ENCODE results near the gene PRKX.
A peak's percentile ranks its signal among the peaks of the same experiment; 100 is the strongest.
"Not testable (repeated sequence)": the region's sequence is repeated elsewhere in the genome, so short reads cannot be mapped to it uniquely, and the experiment has no call there.

The PRKX gene

DNA sequence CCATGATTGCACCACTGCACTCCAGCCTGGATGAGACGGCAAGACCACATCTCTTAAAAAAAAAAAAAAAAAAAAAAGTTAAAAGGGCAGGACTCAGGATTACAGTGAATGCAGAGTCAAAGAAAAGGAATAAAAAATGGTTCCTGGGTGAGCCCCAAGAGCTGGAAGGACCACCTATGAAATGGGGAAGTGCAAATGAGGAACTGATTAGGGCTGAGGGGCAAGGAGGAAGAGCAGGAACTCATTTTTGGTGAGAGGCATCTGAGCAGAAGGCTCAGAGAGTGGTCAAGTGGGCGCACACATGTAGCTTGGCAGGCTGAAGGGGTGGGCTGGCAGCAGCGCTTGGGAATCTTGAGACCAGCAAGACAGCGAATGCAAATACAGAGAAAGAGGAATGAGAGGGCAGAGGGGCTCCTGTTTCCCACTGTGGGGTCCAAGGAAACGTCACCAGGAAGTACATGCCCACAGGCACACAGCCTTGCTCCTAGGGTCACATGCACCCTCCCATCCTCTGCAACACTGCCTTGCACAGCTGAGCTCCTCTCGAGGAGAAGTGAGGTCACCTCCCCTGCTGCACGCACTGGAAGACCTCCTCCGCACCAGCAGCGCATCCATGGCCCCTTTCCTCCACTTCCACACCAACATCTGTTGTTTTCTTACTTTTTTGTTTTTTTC, 49.7 kb downstream of the PRKX start:
- DNase-seq, result peak in 8 of 56 donors; percentile 0 to 26 (median 4)

- DNase-seq, result no peak
Measured at GRCh38 chrX:3659761-3660160, 53.7 kb downstream of the PRKX start.

- no peak for DNase-seq
Measured at GRCh38 chrX:3655181-3655580, 58.3 kb downstream of the PRKX start.

- DNase-seq, result no peak
Measured at GRCh38 chrX:3653111-3653510, 60.3 kb downstream of the PRKX start.

DNA sequence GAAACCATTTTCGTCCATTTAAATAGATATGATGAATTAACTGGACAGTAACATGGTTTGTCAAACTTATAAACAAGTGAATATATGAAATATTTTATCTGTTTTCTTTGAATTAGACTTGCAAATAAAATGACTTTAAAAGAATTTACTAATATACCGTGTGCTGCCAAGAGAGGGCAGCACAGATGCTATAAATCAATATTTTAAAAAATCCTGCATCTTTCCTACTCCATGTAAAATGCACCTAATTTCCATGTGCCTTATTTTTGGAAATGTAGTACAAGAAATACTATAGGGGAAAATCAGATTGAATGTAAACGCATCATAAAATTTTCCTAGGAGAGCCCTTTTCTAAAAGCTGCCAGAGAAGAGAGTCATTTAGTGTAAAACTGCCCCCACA, 62.2 kb downstream of the PRKX start:
- DNase-seq, result no peak

- no peak for DNase-seq
Measured at GRCh38 chrX:3648084-3648483, 65.4 kb downstream of the PRKX start.

GRCh38 chrX:3639858-3640631, 73.4 kb downstream of the PRKX start:
- DNase-seq, result peak in 4 of 56 donors; percentile 0 to 47 (median 3)

- DNase-seq, result peak in 3 of 56 donors; percentile 2 to 9 (median 7)
Measured at GRCh38 chrX:3639236-3639635, 74.2 kb downstream of the PRKX start.

- peak in 19 of 56 donors; percentile 0 to 41 (median 2) for DNase-seq
Measured at GRCh38 chrX:3638280-3638873, 75.1 kb downstream of the PRKX start.

- no peak for DNase-seq
Measured at GRCh38 chrX:3636803-3637202, 76.6 kb downstream of the PRKX start.

DNA sequence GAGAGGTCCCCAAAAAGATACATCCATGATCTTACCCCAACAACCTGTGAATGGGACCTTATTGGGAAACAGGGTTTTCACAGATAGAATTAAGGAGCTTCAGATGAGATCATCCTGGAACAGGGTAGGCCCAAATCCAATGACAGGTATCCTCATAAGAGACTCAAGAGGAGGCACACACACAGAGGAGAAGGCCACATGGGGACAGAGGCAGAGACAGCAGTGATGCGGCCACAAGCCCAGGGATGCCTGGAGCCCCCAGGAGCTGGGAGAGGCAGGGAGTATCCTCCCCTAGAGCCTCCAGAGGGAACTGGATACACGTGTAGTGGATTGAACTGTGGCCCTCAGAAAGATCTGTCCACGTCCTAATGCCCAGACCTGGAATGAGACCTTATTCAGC, 82.3 kb downstream of the PRKX start:
- no peak for DNase-seq

DNA sequence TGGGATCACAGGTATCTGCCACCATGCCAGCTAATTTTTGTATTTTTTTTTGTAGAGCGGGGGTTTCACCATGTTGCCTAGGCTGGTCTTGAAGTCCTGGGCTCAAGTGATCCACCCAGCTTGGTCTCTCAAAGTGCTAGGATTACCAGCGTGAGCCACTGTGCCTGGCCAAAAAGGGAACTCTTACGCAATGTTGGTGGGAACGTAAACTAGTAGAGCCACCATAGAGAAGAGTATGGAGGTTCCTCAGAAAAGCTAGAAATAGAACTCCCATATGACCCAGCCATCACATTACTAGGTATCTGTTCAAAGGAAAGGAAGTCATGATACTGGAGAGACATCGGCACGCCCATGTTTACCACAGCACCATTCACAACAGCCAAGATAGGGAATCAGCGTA, 85.9 kb downstream of the PRKX start:
- DNase-seq, result no peak

GRCh38 chrX:3621414-3621813, 92.0 kb downstream of the PRKX start:
- DNase-seq, result no peak

GRCh38 chrX:3611744-3612143, 101.7 kb downstream of the PRKX start:
- not testable (repeated sequence) for DNase-seq

- DNase-seq, result peak in 2 of 56 donors; percentile 0 to 27
Measured at GRCh38 chrX:3609810-3610209, 103.6 kb downstream of the PRKX start.

DNA sequence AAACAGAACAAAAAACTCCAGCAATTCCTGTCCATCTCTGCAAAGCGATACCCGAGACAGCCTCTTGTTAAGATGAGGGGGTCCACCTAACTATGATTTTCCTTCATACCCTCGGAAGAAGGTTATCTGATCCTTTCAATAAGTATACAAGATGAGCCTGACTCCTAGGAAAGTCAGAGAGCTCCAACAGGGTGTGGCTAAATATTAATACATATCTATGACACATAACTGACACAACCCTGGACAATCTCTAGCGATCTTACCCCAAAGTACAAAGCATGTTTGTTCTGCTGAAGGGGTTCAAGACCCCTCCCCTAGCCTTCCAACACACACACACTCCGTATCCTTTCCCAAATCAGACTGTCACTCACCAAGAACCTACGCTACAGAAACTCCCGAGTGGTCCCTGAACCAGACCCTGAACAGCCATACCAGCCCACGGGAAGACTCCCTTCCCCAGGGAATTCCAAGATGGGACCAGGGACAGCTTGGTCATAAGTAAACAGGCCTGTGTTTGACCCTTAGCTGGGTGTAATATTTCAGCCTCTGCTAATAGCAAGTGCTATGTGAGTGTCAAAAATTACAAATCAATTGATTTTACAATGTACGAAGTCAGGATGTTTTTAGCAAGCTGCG, 110.3 kb downstream of the PRKX start:
- no peak for DNase-seq

DNA sequence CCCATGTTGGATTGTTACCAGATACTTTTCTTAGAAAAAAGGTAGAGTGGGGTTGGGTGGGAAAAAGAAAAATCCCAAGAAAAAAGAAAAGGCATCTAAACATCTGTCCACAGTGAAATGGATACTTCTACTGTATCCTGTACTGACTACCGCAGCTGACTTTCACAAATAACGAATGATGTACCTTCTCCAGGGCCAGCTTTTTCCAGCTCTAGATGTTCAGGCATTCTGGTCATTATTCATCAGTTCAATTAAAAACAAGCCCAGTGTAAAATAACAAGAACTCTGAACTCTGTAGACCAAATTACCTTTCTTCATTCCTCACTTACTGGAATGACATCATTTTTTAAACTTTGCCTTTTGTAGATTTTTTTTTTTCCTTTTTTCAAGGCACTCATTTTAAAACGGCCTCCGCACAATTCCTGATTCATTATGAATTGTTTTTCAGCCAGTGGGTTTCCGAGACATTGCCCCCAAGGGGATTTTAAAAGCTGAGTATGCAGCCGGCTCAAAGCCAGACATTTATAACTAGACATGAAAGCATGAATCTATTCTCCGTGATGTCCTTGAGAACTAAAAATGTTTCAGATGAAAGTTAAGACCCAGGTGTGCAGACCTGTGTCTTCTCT, 113.5 kb downstream of the PRKX start:
- no peak for DNase-seq

DNA sequence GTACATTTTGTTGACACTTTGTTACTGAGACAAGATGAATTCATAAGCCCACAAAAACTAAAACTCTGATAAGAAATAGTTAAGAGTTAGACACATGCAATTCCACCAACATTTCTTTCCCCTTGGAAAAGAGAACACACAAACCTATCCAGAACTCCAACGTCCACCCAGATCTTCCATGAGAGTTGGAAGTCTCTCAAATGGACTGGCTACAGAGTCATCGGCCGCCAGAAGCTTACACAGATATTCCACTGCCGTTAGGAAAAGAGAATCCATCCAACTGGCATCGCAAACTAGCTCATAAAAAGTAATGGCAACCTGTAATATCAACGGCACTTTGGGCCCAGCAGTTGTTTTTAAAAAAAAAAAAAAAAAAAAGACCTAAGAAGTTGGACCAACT, 114.7 kb downstream of the PRKX start:
- DNase-seq, result no peak

GRCh38 chrX:3598046-3598605, 115.3 kb downstream of the PRKX start:
- DNase-seq, result no peak

- DNase-seq, result no peak
Measured at GRCh38 chrX:3592184-3592583, 121.3 kb downstream of the PRKX start.

DNA sequence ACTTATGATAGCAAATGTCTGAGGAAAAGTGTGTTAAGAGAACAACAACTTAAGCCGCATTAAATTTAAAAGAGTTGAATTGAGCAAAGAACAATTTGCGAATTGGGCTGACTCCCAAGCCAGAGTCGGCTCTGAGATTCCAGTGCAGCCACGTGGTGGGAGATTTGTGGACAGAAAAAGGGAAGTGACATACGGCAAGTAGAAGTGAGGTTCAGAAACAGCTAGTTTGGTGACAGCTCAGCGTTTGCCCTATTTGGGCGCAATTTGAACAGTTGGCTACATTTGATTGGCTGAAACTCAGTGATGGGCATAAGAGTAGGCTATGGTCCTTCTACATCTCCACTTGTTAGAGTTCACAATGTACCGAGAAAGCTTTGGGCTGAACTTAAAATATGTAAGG, 124.0 kb downstream of the PRKX start:
- DNase-seq, result no peak

Data from nucleus accumbens (tissue), 56 donors.